NCI-H1092 treated with DMSO at 0.1 percent for 48 hours (cell line): Measurements from ENCODE around the gene RSKR.
"Not testable (repeated sequence)": the region's sequence is repeated elsewhere in the genome, so short reads cannot be mapped to it uniquely, and the experiment has no call there.

Source experiments
- DNase-seq: peaks from one replicate; lab custom pipeline; 2025; lab: John Stamatoyannopoulos, UW

Gene RSKR, protein sequence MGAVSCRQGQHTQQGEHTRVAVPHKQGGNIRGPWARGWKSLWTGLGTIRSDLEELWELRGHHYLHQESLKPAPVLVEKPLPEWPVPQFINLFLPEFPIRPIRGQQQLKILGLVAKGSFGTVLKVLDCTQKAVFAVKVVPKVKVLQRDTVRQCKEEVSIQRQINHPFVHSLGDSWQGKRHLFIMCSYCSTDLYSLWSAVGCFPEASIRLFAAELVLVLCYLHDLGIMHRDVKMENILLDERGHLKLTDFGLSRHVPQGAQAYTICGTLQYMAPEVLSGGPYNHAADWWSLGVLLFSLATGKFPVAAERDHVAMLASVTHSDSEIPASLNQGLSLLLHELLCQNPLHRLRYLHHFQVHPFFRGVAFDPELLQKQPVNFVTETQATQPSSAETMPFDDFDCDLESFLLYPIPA

DNA sequence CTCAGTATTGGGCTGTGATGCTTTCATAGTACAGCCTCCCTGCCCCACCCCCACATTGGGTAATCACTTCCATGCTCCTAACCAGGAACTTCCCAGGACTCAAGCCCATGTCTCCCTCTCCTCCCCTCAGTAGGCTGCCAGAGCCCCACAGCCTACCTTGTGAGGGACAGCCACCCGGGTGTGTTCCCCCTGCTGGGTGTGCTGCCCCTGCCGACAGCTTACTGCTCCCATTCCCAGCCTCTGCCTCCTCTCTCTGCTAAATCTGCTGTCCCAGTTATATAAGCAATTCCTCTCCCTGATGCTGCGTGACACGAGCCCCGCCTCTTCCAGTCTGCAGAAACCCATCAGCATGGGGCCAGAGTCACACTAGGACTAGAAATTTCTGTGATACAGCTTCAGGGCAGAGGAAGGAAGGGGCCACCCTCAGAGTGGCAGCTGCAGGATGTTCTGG, at the start of gene RSKR:
Gene RSKR, minus strand, starts transcription at position 255 of the 451 bp plus-strand sequence. Its CDS starts 24 bp downstream, at position 231.
- DNase-seq = no peak

GRCh38 chr17:28663723-28664122, 49.7 kb upstream of the RSKR start:
- no peak for DNase-seq

GRCh38 chr17:28662527-28662829, 48.5 kb upstream of the RSKR start:
- peak; percentile 48 for DNase-seq

DNA sequence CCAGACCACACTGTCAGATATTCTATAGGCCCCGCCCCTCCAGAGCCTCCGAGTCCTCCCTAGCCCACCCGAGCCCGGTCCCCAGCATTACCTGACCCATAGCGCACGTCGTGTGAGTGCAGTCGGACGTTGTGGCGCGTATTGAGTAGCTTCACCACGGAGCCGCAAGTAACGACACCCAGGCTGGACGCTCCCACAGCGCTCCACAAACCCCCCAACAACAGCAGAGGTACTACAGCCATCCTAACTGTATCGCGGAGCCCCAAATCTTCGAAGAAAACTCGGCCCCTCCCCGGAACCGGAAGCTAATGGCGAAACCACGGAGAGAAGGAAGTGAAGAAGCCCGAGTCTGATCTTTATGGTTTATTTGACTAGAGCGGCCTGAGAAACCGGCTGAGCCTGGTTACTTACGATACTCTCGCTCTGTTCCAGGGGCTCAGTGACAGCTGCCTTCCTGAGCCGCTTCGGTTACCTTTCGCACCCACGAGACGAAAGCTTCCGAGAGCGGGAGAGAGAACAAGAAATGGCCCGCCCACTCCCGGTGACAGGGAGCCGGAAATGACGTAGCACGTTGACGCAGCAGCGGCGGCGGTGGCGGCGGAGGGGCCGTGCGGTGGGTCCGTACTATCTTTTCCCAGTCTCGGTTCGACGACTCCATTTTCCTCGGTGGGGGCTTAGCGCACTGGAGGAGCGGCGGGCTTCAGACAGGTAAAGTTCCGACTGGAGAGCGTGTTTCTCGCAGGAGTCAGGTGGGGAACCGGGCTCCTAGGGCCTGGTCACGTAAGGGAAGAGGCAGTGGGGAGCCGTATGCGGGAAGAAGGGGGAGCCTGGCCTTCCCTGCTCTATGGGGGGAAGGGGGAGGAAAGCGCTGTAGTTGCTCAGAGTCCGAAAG, 47.9 kb upstream of the RSKR start, which contains the start of the genes SDF2 and SUPT6H:
Gene SDF2, minus strand, starts transcription at position 272 of the 892 bp plus-strand sequence. Its CDS starts 30 bp downstream, at position 242.
Gene SUPT6H, plus strand, starts transcription at position 571 of the 892 bp plus-strand sequence. CDS start 11,197 bp downstream, outside the sequence.
- peak; percentile 93 for DNase-seq

DNA sequence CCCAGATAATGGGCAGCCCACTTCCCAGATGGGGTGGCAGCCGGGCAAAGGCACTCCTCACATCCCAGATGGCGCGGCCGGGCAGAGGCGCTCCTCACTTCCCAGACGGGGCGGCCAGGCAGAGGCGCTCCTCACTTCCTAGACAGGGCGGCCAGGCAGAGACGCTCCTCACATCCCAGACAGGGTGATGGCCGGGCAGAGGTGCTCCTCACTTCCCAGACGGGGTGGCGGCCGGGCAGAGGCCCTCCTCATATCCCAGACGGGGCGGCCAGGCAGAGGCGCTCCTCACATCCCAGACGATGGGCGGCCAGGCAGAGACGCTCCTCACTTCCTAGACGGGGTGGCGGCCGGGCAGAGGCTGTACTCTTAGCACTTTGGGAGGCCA, 45.5 kb upstream of the RSKR start:
- not testable (repeated sequence) for DNase-seq

DNA sequence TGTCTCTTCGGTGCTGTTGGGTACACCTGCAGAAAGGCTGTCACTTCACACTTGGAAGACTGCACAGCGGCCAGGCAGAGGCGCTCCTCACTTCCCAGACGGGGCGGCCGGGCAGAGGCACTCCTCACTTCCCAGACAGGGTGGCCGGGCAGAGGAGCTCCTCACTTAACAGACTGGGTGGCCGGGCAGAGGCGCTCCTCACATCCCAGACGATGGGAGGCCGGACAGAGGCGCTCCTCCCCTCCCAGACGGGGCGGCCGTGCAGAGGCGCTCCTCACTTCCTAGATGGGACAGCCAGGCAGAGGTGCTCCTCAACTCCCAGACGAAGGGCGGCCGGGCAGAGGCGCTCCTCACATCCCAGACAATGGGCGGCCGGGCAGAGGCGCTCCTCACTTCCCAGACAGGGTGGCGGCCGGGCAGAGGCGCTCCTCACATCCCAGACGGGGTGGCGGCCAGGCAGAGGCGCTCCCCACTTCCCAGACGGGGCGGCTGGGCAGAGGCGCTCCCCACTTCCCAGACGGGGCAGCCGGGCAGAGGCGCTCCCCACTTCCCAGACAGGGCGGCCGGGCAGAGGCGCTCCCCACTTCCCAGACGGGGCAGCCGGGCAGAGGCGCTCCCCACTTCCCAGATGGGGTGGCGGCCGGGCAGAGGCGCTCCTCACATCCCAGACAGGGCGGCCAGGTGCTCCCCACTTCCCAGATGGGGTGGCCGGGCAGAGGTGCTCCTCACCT, 44.9 kb upstream of the RSKR start:
- DNase-seq = not testable (repeated sequence)

- DNase-seq = not testable (repeated sequence)
These were observed 44.4 kb upstream of the RSKR start for GRCh38 chr17:28658342-28658741.

GRCh38 chr17:28657756-28658155, 43.8 kb upstream of the RSKR start:
- DNase-seq = no peak

- DNase-seq = no peak
These were observed 41.2 kb upstream of the RSKR start for GRCh38 chr17:28655160-28655559.

- no peak for DNase-seq
These were observed 34.7 kb upstream of the RSKR start for GRCh38 chr17:28648698-28649097.

- no peak for DNase-seq
These were observed 32.2 kb upstream of the RSKR start for GRCh38 chr17:28646039-28646754.

DNA sequence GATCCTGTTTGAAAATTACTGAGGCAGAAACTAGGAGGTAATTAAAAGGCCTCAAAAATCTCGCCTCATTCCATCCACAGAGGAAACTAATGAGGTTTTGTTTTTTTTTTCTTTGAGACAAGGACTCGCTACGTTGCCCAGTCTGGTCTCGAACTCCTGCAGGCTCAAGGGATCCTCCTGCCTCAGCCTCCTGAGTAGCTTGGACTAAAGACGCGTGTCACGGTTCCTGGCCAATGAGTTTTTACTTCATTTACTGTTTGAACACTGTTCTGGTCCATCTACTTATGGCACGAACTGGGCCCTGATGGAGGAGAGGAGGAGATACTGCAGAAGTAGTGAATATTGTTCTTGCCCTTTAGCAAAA, 31.6 kb upstream of the RSKR start:
- no peak for DNase-seq

DNA sequence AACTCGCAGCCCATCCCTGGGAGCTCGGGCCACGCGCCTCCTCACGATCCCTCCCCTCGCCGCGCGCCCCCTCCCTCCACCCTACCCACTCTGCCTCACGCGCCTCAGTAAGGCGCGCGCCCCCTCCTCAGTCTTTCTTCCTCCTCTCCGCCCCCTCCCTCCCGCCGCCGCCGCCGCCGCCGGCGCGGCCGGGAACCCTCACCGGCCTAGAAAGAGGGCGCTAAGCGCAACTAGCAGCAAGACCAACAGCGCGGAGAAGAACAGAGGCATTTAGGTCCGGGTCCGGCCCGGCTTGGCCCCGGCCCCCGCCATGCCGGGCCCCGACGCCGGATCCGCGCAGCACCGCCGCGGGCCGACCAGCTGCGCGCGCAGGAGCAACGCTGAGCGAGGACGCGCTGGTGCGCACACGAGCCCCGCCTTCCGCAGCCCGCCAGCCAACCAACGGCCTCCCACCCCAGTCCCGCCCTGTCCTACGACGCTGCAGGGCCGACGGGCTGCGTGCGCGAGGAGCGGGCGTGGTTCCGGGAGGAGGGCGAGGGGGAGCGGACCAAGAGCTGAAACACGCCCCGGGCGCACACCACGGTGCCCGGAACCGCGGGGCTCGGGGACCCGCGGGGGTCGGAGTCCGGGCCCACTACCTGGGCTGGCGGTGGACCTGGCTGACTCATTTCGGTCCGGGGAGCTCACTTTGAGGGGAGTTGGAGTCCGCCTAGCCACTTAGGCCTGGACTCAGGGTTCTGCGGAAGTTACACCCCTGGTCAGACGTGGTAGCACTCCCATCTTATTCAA, 31.0 kb upstream of the RSKR start, which contains the start of gene BLTP2:
Gene BLTP2, minus strand, starts transcription at position 372 of the 789 bp plus-strand sequence. Its CDS starts 102 bp downstream, at position 270.
- peak; percentile 92 for DNase-seq

DNA sequence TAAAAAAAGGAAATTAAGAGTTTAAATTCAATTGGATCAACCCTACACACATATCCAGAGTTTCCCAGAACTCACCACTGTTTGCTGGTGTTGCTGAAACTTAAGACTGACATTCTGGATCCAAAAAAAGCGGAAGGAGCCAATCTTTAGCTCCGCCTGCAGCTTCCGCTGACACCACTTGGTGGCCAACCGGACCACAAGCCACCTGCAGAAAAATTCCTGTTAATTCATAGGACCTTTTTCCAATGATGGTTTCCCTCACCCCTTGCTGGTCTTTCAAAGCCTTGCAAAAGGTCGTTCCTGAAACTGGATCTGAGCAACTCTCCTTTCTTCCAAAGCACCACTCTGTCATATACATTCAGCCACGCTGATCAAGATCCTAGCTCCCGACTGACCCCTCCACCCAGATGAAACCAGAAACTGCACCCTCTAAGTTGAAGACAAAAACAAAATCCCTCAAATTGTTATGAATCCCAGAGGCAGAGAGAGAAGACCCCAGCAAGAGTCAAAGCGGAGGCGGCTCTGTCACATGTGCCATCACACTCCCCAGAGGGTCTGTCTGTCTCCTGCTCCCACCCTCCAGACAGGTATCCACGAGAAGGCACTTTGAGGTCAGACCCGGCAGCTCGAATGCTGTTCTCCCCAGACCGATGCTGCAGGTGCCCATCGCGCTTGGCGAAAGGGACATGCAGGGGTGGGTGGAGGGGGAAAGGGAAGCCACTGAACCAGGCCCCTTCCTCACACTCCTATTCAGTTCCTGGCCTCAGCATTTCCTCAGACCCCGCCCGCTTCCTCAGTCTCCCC, 30.2 kb upstream of the RSKR start:
- DNase-seq = peak; percentile 3

- DNase-seq = no peak
These were observed 27.6 kb upstream of the RSKR start for GRCh38 chr17:28641579-28641978.

DNA sequence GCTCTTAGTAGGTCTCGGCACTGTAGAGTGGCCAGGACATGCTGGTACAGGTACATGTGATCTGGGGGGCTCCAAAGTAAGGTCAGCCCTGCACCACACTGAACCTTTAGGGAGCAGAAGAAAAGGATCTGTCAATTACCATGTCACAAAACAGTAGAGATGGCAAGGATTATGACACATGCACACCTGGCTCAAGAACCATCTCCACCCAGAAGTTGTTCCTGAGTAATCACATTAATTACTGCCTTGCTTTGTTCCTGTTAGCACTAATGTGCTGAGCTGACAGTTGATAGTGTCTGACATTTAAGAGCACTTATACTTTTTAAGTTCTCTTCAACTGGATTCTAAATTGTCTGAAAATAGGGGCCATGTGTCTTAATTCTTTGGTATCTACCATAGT, 21.5 kb upstream of the RSKR start:
- DNase-seq = no peak

DNA sequence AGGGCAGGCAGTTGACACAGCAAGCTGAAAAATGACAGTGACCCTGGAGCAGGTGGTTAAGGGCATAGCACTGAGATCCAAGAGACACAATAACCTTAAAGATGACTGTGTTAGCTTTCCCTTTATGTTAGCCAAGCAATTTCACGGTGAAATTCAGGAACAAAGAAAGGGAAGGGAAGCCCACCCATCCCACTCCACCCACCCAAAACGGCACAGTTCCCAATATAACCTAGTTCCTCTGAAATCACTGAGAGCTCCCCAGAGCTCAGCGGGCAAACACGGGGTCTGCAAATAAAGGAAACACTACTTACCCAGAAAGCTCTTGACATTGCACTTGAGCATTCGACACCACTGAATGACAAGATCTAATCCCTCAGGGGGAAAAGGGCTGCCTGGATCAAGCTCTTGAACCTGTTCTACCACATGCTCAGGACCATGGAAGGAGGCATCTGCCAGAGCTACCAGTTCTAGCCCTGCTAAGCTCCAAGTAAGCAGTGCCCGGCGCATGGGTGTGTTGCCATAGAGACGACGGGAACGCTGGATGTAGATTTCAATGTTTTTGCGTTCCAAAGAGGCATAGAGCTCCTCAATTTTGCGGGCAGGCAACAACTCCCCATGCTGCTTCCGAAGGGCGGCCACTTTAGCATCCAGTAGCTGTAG, 20.4 kb upstream of the RSKR start:
- peak; percentile 13 for DNase-seq

DNA sequence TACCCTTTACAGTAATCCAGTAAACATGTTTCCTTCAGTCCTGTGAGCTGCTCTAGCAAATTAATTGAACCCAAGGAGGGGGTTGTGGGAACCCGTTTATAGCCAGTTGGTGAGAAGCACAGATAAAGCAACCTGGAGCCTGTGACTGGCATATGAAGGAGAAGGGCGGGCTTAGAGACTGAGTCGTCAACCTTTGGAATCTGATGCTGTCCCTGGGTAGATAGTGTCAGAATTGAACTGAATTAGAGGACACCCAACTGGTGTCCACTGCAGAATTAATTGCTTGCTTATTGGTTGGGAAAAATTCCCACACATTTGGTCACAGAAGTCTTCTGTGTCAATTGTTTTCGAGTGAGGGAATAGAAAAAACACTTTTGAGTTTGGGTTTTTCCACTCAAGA, 12.8 kb upstream of the RSKR start:
- no peak for DNase-seq

DNA sequence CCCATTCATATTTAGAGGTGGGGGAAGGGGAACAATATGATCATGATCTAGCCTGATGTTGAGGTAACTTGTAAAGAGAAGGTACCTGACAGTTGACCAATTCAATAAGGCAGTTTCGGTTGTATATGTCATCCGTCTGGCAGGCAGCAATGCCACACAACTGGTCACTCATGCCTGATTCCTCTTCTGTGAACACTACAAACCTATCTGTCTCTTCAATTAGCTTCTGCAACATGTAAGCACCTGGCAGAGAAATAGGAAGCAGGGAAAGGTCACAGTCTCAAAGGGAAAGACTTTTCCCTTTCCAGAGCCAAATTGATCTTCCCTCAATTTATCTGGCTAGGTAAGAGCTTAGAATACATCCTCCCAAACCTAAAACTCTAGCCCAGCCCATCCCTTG, 10.2 kb upstream of the RSKR start:
- DNase-seq = no peak
